Testis (tissue), 3 donors: ENCODE data around the gene GNRHR. TPM values are rescaled to one million over a fixed set of nuclear protein-coding genes. Genes with fewer than 3 reads are reported as not detected.
"Not testable (repeated sequence)": the region's sequence is repeated elsewhere in the genome, so short reads cannot be mapped to it uniquely, and the experiment has no call there.

ENCODE experiments used
- DNase-seq: peaks from one replicate; pipeline ENCODE4 v3.0.0-alpha.2; 2019
- H3K27ac ChIP-seq, 2 donors: fragments of 200-600 bp; sonication (generic); one replicate each; pipeline ENCODE4 v1.5.1; 2019
- H3K27me3 ChIP-seq: fragments of 200-600 bp; sonication (generic); one replicate; pipeline ENCODE4 v1.5.1; 2019
- H3K36me3 ChIP-seq: fragments of 200-600 bp; sonication (generic); one replicate; pipeline ENCODE4 v1.5.1; 2017; ENCODE audit warnings: low read depth; ENCODE audit errors: missing control alignments
- H3K4me1 ChIP-seq: fragments of 200-600 bp; sonication (generic); one replicate; pipeline ENCODE4 v1.5.1; 2019
- H3K4me3 ChIP-seq, 2 donors: fragments of 200-600 bp; sonication (generic); one replicate each; pipeline ENCODE4 v1.5.1; 2017 to 2019
- H3K9me3 ChIP-seq: fragments of 200-600 bp; sonication (generic); one replicate; pipeline ENCODE4 v1.5.1; 2017
- CTCF ChIP-seq, 3 experiments: fragments of 450-650 bp in 2 of 3; fragments of 200-600 bp in 1 of 3; sonication (generic) in 1 of 3; IDR thresholded peaks; one replicate each; pipeline ENCODE4 v1.5.1; 2016 to 2019; ENCODE audit warnings: antibody characterized with exemption in 3 of 3, mild to moderate bottlenecking in 2 of 3, moderate library complexity in 1 of 3
- POLR2A ChIP-seq: fragments of 450-650 bp; IDR thresholded peaks from one replicate; pipeline ENCODE4 v1.6.1; 2017; ENCODE audit warnings: antibody characterized with exemption, mild to moderate bottlenecking, moderate library complexity
- WGBS, 2 donors: methylation state at CpG; one replicate each; pipeline ENCODE4 v1.1.5; 2018; 5-methylcytosine and 5-hydroxymethylcytosine counted together
- intact Hi-C: fragments of 100-400 bp; cut with DNase I; formaldehyde crosslinking; loops from one replicate; pipeline ENCODE4 v1.15.1; 2023; ENCODE audit warnings: low total_unique reads
- polyA plus RNA-seq: library from polyadenylated mRNA; stranded (reverse); fragments of 350-450 nt; fragmentation: Illumina TruSeq; extraction: RNeasy Lipid Tissue Mini Kit (QIAGEN cat#74804); gene quantifications from one replicate; pipeline ENCODE4 v1.2.3, GENCODE V29; 2014; ENCODE audit warnings: low read depth, low replicate concordance; ENCODE audit not compliant: insufficient read depth
- total RNA-seq, 2 donors: library from RNA; depleted of rRNA; stranded (reverse); fragments of >200 nt; gene quantifications; one replicate each; pipeline ENCODE4 v1.2.3, GENCODE V29; 2016

The GNRHR gene
- total and polyA plus RNA-seq, 3 donors from 2014 or later: 0.16 TPM; not detected in 2

GRCh38 chr4:67764183-67764582 is 10.0 kb upstream of the GNRHR start:
- Histone ChIP-seq H3K4me3 (no peak overlapping the region), H3K27ac (no peak overlapping the region)
- intact Hi-C loops: no loop called here

GRCh38 chr4:67762086-67762485 is 7.9 kb upstream of the GNRHR start:
- no peaks in the 10 kb centered on the region for H3K27me3 ChIP-seq
- TF ChIP-seq POLR2A (no peak), CTCF (IDR thresholded peaks at IDR 0.05) (no peak)
- H3K4me3 ChIP-seq: no peak overlapping the region
- 38 to 42% methylated on average over 3 of the region's 3 CpGs for WGBS, 2 donors
- intact Hi-C loops: no loop called here
- H3K9me3 ChIP-seq: no peaks in the 10 kb centered on the region
- H3K4me1 ChIP-seq: no peaks in the 10 kb centered on the region
- no peak for DNase-seq
- no peaks in the 10 kb centered on the region for H3K36me3 ChIP-seq
- H3K27ac ChIP-seq: no peak overlapping the region

More at GRCh38 chr4:67764183-67764582, 10.0 kb upstream of the GNRHR start:
- H3K27me3 ChIP-seq: no peaks in the 10 kb centered on the region
- no peak for TF ChIP-seq POLR2A
- TF ChIP-seq CTCF (IDR thresholded peaks at IDR 0.05): no peak
- H3K9me3 ChIP-seq: no peaks in the 10 kb centered on the region
- no peaks in the 10 kb centered on the region for H3K36me3 ChIP-seq
- H3K4me1 ChIP-seq: no peaks in the 10 kb centered on the region
- no peak for DNase-seq

- H3K27ac ChIP-seq, intact Hi-C loops, H3K27me3 ChIP-seq, H3K4me3 ChIP-seq, H3K4me1 ChIP-seq, DNase-seq, H3K36me3 ChIP-seq, H3K9me3 ChIP-seq: not testable (repeated sequence)
- whole genome bisulfite sequencing, 2 donors: 48 to 64% methylated on average over 6 of the region's 6 CpGs
These were observed 2.8 kb upstream of the GNRHR start for GRCh38 chr4:67756991-67757390.

GRCh38 chr4:67755974-67756373 is 1.8 kb upstream of the GNRHR start:
- 79 to 83% methylated on average over 1 of the region's 1 CpG for WGBS, 2 donors

GRCh38 chr4:67751260-67751659 is 2.9 kb downstream of the GNRHR start:
- no peaks in the 10 kb centered on the region for H3K9me3 ChIP-seq
- no peak overlapping the region for H3K4me3 ChIP-seq
- H3K4me1 ChIP-seq: no peaks in the 10 kb centered on the region
- no peaks in the 10 kb centered on the region for H3K36me3 ChIP-seq
- TF ChIP-seq CTCF (IDR thresholded peaks at IDR 0.05) (no peak), POLR2A (no peak)
- H3K27me3 ChIP-seq: no peaks in the 10 kb centered on the region
- WGBS, 2 donors: 78 to 86% methylated on average over 1 of the region's 1 CpG
- H3K27ac ChIP-seq: no peak overlapping the region
- intact Hi-C loops: no loop called here
- DNase-seq: no peak

More at GRCh38 chr4:67755974-67756373, 1.8 kb upstream of the GNRHR start:
- no peak for DNase-seq
- TF ChIP-seq POLR2A: no peak
- TF ChIP-seq CTCF (IDR thresholded peaks at IDR 0.05): no peak
- Histone ChIP-seq H3K27me3 (no peaks in the 10 kb centered on the region), H3K36me3 (no peaks in the 10 kb centered on the region), H3K4me1 (no peaks in the 10 kb centered on the region), H3K27ac (no peak overlapping the region), H3K4me3 (no peak overlapping the region), H3K9me3 (no peaks in the 10 kb centered on the region)
- intact Hi-C loops: no loop called here
